Measurements from ENCODE around the gene RNF11.

The RNF11 gene

DNA sequence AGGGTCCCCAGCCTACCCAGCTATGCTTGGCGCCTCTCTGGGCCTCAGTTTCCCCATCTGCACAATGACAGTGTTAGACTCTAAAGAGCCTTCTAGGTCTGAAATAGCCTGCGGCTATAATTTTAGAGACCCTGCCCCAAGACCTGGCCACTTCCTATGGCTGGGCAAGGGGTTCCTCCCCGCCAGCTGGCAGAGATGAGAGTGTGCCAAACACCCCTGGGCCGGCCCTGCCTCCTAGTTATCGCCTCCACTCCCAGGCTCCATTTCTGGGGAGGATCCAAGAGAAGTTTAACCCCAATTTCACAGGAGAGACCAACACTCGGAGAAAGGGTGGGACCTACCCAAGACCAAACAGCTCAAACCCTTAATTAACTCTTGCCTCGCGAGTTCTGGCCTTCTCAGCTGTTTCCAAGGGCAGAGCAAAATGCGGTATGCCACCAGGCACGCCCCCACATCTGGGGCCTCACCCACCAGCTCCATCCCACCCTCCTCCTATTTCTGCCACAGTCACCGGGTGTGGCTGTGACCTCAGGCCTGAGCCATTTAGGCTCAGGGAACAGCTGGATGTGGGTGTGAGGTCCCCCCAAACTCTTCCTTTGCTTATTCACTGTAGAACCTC lies 58.6 kb downstream of the RNF11 start:
- no peak for TF ChIP-seq FOXP2 (optimal IDR thresholded peaks at IDR 0.05; ENCODE audit: borderline replicate concordance, extremely low read depth, extremely low read length, insufficient read depth)
- TF ChIP-seq, protein P1, sequence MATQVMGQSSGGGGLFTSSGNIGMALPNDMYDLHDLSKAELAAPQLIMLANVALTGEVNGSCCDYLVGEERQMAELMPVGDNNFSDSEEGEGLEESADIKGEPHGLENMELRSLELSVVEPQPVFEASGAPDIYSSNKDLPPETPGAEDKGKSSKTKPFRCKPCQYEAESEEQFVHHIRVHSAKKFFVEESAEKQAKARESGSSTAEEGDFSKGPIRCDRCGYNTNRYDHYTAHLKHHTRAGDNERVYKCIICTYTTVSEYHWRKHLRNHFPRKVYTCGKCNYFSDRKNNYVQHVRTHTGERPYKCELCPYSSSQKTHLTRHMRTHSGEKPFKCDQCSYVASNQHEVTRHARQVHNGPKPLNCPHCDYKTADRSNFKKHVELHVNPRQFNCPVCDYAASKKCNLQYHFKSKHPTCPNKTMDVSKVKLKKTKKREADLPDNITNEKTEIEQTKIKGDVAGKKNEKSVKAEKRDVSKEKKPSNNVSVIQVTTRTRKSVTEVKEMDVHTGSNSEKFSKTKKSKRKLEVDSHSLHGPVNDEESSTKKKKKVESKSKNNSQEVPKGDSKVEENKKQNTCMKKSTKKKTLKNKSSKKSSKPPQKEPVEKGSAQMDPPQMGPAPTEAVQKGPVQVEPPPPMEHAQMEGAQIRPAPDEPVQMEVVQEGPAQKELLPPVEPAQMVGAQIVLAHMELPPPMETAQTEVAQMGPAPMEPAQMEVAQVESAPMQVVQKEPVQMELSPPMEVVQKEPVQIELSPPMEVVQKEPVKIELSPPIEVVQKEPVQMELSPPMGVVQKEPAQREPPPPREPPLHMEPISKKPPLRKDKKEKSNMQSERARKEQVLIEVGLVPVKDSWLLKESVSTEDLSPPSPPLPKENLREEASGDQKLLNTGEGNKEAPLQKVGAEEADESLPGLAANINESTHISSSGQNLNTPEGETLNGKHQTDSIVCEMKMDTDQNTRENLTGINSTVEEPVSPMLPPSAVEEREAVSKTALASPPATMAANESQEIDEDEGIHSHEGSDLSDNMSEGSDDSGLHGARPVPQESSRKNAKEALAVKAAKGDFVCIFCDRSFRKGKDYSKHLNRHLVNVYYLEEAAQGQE (IDR thresholded peaks at IDR 0.05; ENCODE audit: insufficient read depth in 1 of 2, low read depth in 2 of 2, low read length in 2 of 2) = no peak
- no peak for TF ChIP-seq TAF1 (IDR thresholded peaks at IDR 0.05; ENCODE audit: borderline replicate concordance, insufficient read depth, low read length)
- TF ChIP-seq POLR2AphosphoS5 (IDR thresholded peaks at IDR 0.05; ENCODE audit: low read depth, low read length) = no peak
- no peak for TF ChIP-seq SIN3A (IDR thresholded peaks at IDR 0.05; ENCODE audit: borderline replicate concordance, insufficient read depth, low read length)

- TF ChIP-seq POLR2AphosphoS5 (IDR thresholded peaks at IDR 0.05; ENCODE audit: low read depth, low read length) = no peak
- TF ChIP-seq FOXP2 (optimal IDR thresholded peaks at IDR 0.05; ENCODE audit: borderline replicate concordance, extremely low read depth, extremely low read length, insufficient read depth) = no peak
- no peak for TF ChIP-seq TAF1 (IDR thresholded peaks at IDR 0.05; ENCODE audit: borderline replicate concordance, insufficient read depth, low read length)
- TF ChIP-seq, protein P1 (IDR thresholded peaks at IDR 0.05; ENCODE audit: insufficient read depth in 1 of 2, low read depth in 2 of 2, low read length in 2 of 2) = no peak
- no peak for TF ChIP-seq SIN3A (IDR thresholded peaks at IDR 0.05; ENCODE audit: borderline replicate concordance, insufficient read depth, low read length)
Measured at GRCh38 chr1:51295926-51296325, 59.9 kb downstream of the RNF11 start.

DNA sequence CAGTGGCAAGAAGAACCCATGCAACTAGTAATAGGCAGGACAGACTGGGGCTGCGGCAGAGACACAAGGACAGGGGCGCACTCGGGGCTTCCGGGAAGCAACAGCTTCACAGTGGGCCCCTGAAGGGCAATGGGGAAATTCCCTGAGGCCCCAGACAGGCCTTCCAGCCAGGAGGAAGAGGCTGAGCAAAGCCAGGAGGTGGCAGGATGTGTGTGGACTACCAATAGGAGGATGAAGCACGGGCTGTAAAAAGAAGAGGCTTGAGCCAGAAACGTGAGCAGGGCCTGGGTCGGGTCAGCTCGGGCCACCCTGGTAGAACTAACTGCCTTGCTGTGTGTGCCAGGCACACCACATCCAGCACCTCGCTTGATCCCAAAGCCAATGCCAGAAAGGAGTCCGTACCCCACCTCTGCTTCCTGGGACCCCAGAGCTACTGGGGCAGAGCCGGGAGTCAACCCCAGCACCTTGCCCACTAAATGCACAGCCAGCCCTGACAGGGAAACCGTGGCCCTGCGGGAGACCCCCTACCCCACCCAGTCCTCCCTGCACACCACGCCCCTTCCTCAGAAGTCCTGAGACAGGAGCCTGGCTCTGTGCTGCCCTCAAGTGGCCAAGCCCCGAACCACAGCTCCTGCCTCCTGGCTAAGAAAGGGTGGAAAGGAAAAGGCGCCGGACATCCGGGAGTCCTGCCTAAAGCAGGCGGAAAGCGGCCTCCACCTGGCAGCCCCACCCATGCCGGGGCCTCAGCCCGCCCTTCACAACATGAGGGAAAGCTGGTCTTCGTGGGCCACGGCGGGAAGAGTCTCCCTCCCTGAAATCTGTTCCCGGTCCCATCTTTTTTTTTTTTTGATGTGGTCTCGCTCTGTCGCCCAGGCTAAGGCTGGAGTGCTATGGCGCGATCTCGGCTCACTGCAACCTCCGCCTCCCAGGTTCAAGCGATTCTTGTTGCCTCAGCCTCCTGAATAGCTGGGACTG lies 60.6 kb downstream of the RNF11 start:
- TF ChIP-seq TAF1 (IDR thresholded peaks at IDR 0.05; ENCODE audit: borderline replicate concordance, insufficient read depth, low read length) (no peak), FOXP2 (optimal IDR thresholded peaks at IDR 0.05; ENCODE audit: borderline replicate concordance, extremely low read depth, extremely low read length, insufficient read depth) (no peak), SIN3A (IDR thresholded peaks at IDR 0.05; ENCODE audit: borderline replicate concordance, insufficient read depth, low read length) (no peak), POLR2AphosphoS5 (IDR thresholded peaks at IDR 0.05; ENCODE audit: low read depth, low read length) (no peak)
- TF ChIP-seq, protein P1 (IDR thresholded peaks at IDR 0.05; ENCODE audit: insufficient read depth in 1 of 2, low read depth in 2 of 2, low read length in 2 of 2) = no peak

GRCh38 chr1:51297401-51298321 lies 61.6 kb downstream of the RNF11 start:
- TF ChIP-seq SIN3A (IDR thresholded peaks at IDR 0.05; ENCODE audit: borderline replicate concordance, insufficient read depth, low read length) (no peak), FOXP2 (optimal IDR thresholded peaks at IDR 0.05; ENCODE audit: borderline replicate concordance, extremely low read depth, extremely low read length, insufficient read depth) (no peak), TAF1 (IDR thresholded peaks at IDR 0.05; ENCODE audit: borderline replicate concordance, insufficient read depth, low read length) (no peak), POLR2AphosphoS5 (IDR thresholded peaks at IDR 0.05; ENCODE audit: low read depth, low read length) (no peak)
- TF ChIP-seq, protein P1 (IDR thresholded peaks at IDR 0.05; ENCODE audit: insufficient read depth in 1 of 2, low read depth in 2 of 2, low read length in 2 of 2) = no peak

Measured in PFSK-1 (cell line).